H9 (cell line): ENCODE measurements around the gene PODXL2. TPM values are rescaled to one million over a fixed set of nuclear protein-coding genes. Genes with fewer than 3 reads are reported as not detected.

Experiments used
- DNase-seq: peaks from one replicate; pipeline ENCODE4 v3.0.0-alpha.2; 2017
- H2AFZ ChIP-seq: one replicate; pipeline ENCODE4 v1.6.1; 2013; ENCODE audit warnings: mild to moderate bottlenecking, low read length, control low read depth, moderate library complexity
- H2AK5ac ChIP-seq: 2 replicates; pipeline ENCODE4 v1.6.1; 2013; ENCODE audit warnings: low read length, control low read depth, mixed read lengths; ENCODE audit not compliant: insufficient read length
- H2BK120ac ChIP-seq: one replicate; pipeline ENCODE4 v1.6.1; 2013; ENCODE audit warnings: low read depth, mild to moderate bottlenecking, low read length, control low read depth, inconsistent platforms; ENCODE audit not compliant: poor library complexity, severe bottlenecking
- H2BK12ac ChIP-seq: 2 replicates; pipeline ENCODE4 v1.6.1; 2013; ENCODE audit warnings: low read length, control low read depth, mixed read lengths, low read depth; ENCODE audit not compliant: insufficient read length
- H2BK15ac ChIP-seq: 2 replicates; pipeline ENCODE4 v1.6.1; 2013; ENCODE audit warnings: low read depth, low read length, control low read depth
- H2BK20ac ChIP-seq: one replicate; pipeline ENCODE4 v1.6.1; 2013; ENCODE audit warnings: low read depth, mild to moderate bottlenecking, low read length, control low read depth, inconsistent platforms; ENCODE audit not compliant: poor library complexity, severe bottlenecking
- H2BK5ac ChIP-seq: 2 replicates; pipeline ENCODE4 v1.6.1; 2013; ENCODE audit warnings: low read length, control low read depth, mixed read lengths; ENCODE audit not compliant: insufficient read length
- H3K14ac ChIP-seq: 2 replicates; pipeline ENCODE4 v1.6.1; 2013; ENCODE audit warnings: low read length, control low read depth; ENCODE audit not compliant: insufficient read depth
- H3K18ac ChIP-seq: 2 replicates; pipeline ENCODE4 v1.6.1; 2013; ENCODE audit warnings: low read depth, mild to moderate bottlenecking, mixed read lengths, low read length, control low read depth; ENCODE audit not compliant: insufficient read length
- H3K23ac ChIP-seq: 2 replicates; pipeline ENCODE4 v1.6.1; 2013; ENCODE audit warnings: low read length, control low read depth, mixed read lengths, low read depth; ENCODE audit not compliant: insufficient read length
- H3K23me2 ChIP-seq: 2 replicates; pipeline ENCODE4 v1.6.1; 2013; ENCODE audit warnings: low read depth, mild to moderate bottlenecking, mixed read lengths, low read length, control low read depth; ENCODE audit not compliant: insufficient read length, poor library complexity, severe bottlenecking
- H3K27ac ChIP-seq: 2 replicates; pipeline ENCODE4 v1.5.1; 2013; ENCODE audit warnings: low read length, control low read depth, mixed read lengths, low read depth; ENCODE audit not compliant: insufficient read length
- H3K27me3 ChIP-seq: 2 replicates; pipeline ENCODE4 v1.6.1; 2013; ENCODE audit warnings: low read length, control low read depth, inconsistent platforms; ENCODE audit not compliant: insufficient read depth
- H3K4ac ChIP-seq: 2 replicates; pipeline ENCODE4 v1.6.1; 2013; ENCODE audit warnings: low read depth, mild to moderate bottlenecking, control low read depth, inconsistent platforms, low read length, moderate library complexity
- H3K4me1 ChIP-seq: 2 replicates; pipeline ENCODE4 v1.6.1; 2013; ENCODE audit warnings: low read length, control low read depth, inconsistent platforms; ENCODE audit not compliant: insufficient read depth
- H3K4me2 ChIP-seq: 2 replicates; pipeline ENCODE4 v1.6.1; 2013; ENCODE audit warnings: low read length, control low read depth, mixed read lengths; ENCODE audit not compliant: insufficient read length, insufficient read depth
- H3K56ac ChIP-seq: 2 replicates; pipeline ENCODE4 v1.6.1; 2013; ENCODE audit warnings: low read depth, mild to moderate bottlenecking, mixed read lengths, low read length, control low read depth; ENCODE audit not compliant: insufficient read length
- H3K79me1 ChIP-seq: 2 replicates; pipeline ENCODE4 v1.6.1; 2013; ENCODE audit warnings: low read depth, mild to moderate bottlenecking, moderate library complexity, low read length, control low read depth, inconsistent platforms; ENCODE audit not compliant: insufficient read depth, poor library complexity, severe bottlenecking
- H3K79me2 ChIP-seq: 2 replicates; pipeline ENCODE4 v1.6.1; 2013; ENCODE audit warnings: low read length, control low read depth, inconsistent platforms; ENCODE audit not compliant: insufficient read depth
- H3K9ac ChIP-seq: 2 replicates; pipeline ENCODE4 v1.6.1; 2013; ENCODE audit warnings: low read length, control low read depth, mixed read lengths; ENCODE audit not compliant: insufficient read length; ENCODE audit errors: extremely low read depth
- H3K9me3 ChIP-seq: one replicate; pipeline ENCODE4 v1.6.1; 2013; ENCODE audit warnings: low read depth, low read length, inconsistent platforms; ENCODE audit not compliant: control insufficient read depth
- H3T11ph ChIP-seq: one replicate; pipeline ENCODE4 v1.6.1; 2013; ENCODE audit warnings: mild to moderate bottlenecking, low read length, control low read depth, inconsistent platforms
- H4K20me1 ChIP-seq: one replicate; pipeline ENCODE4 v1.6.1; 2013; ENCODE audit not compliant: control insufficient read depth, insufficient read length, insufficient read depth
- H4K5ac ChIP-seq: 2 replicates; pipeline ENCODE4 v1.6.1; 2013; ENCODE audit warnings: low read depth, mild to moderate bottlenecking, mixed read lengths, low read length, control low read depth; ENCODE audit not compliant: insufficient read length
- H4K8ac ChIP-seq: replicated peaks from 2 replicates; pipeline ENCODE4 v1.6.1; 2013; ENCODE audit warnings: low read length, control low read depth, mixed read lengths, low read depth; ENCODE audit not compliant: insufficient read length
- H4K91ac ChIP-seq: 2 replicates; pipeline ENCODE4 v1.6.1; 2013; ENCODE audit warnings: low read depth, mild to moderate bottlenecking, moderate library complexity, mixed read lengths, low read length, control low read depth; ENCODE audit not compliant: insufficient read length
- H3K27ac Mint-ChIP-seq, 3 experiments: 2 replicates in 2 of 3; 3 replicates in 1 of 3; pipeline ENCODE4 v1.8.0; 2020 to 2021; ENCODE audit warnings: mixed read lengths in 3 of 3, mild to moderate bottlenecking in 1 of 3, moderate library complexity in 1 of 3
- H3K27me3 Mint-ChIP-seq: 2 replicates; pipeline ENCODE4 v1.8.0; 2021; ENCODE audit warnings: low read depth, mild to moderate bottlenecking, moderate library complexity, mixed read lengths
- H3K36me3 Mint-ChIP-seq, 3 experiments: 2 replicates in 2 of 3; 3 replicates in 1 of 3; pipeline ENCODE4 v1.8.0; 2020 to 2021; ENCODE audit warnings: low read depth in 3 of 3, mixed read lengths in 3 of 3; ENCODE audit not compliant: insufficient read depth in 1 of 3
- H3K4me1 Mint-ChIP-seq, 2 experiments: 2 replicates each; pipeline ENCODE4 v1.8.0; 2020; ENCODE audit warnings: mixed read lengths in 2 of 2
- H3K4me3 Mint-ChIP-seq, 2 experiments: 2 replicates in 1 of 2; 3 replicates in 1 of 2; pipeline ENCODE4 v1.8.0; 2020 to 2021; ENCODE audit warnings: mild to moderate bottlenecking in 2 of 2, mixed read lengths in 2 of 2, moderate library complexity in 1 of 2
- H3K9me3 Mint-ChIP-seq, 2 experiments: 2 replicates in 1 of 2; 3 replicates in 1 of 2; pipeline ENCODE4 v1.8.0; 2020; ENCODE audit warnings: mild to moderate bottlenecking in 2 of 2, mixed read lengths in 2 of 2, moderate library complexity in 1 of 2
- WGBS: extraction: QIAGEN DNeasy Blood & Tissue Kit; methylation state at CpG from one replicate; pipeline ENCODE4 v1.1.7; 2013; ENCODE audit warnings: missing lambda C conversion rate, low lambda C conversion rate, mixed read lengths; ENCODE audit not compliant: insufficient read length; ENCODE audit errors: extremely low coverage; 5-methylcytosine and 5-hydroxymethylcytosine counted together
- total RNA-seq: library from RNA; stranded (reverse); gene quantifications from 2 replicates; pipeline ENCODE4 v1.2.1, GENCODE V29; 2021
- TF ChIP-seq, protein P1 (sequence below): fragments of 200-600 bp; sonication (generic); conservative IDR thresholded peaks from 3 replicates; pipeline ENCODE4 v1.8.0; 2021; ENCODE audit warnings: antibody characterized with exemption, mild to moderate bottlenecking

Gene PODXL2
- total RNA-seq, 1 experiment from 2014 or later: 24.6 TPM

DNA sequence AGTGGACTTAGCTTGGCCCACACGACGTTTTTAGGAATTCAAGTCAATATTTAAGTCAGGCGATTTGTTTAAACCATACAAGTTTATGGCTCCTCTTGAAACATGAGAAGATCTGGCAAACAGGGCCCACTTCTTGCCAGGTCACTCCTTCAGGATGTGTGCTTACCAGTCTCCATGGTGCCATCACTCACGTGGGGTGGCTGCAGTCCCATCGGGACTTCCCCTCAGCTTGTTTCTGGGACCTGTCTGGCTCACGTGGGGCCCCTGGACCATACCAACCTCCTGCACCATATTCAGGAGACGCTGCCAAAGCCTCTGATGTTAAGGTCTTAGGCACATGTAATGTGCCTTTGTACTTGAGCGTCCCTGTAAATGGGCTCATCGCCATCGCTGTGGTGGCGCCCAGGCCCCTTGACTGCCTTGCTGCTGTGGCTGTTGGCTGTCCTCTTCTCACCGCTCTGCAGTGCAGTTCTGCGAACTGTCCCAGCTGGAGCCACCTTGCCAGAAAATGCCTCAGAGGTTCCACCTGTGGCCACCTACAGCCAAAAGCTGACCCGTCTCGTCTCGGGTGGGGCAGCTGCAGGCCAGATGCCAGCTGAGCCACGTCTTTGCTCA lies 21.9 kb upstream of the PODXL2 start:
- H3K9me3 ChIP-seq: no peaks in the 10 kb centered on the region
- H3K4me1 ChIP-seq: no peaks in the 10 kb centered on the region
- Mint-ChIP-seq H3K27me3 (no peaks in the 10 kb centered on the region), H3K9me3 (no peaks in the 10 kb centered on the region), H3K4me1 (peaks cover 0 to 6% of the 10 kb centered on the region in 2 experiments; a peak in 2 of 4 replicates), H3K36me3 (peaks cover 77 to 98% (median 88%) of the 10 kb centered on the region in 3 experiments), H3K4me3 (no peak overlapping the region), H3K27ac (no peak overlapping the region)
- no peak overlapping the region for H3T11ph ChIP-seq
- H3K14ac ChIP-seq: no peak overlapping the region
- no peak overlapping the region for H3K4me2 ChIP-seq
- H2AK5ac ChIP-seq: no peak overlapping the region
- H2BK12ac ChIP-seq: no peak overlapping the region
- H3K4ac ChIP-seq: no peak overlapping the region
- H3K79me2 ChIP-seq: peaks cover 3% of the 10 kb centered on the region; the same call in 1 of the 2 replicates
- H2BK120ac ChIP-seq: no peak overlapping the region
- no peak overlapping the region for H3K23ac ChIP-seq
- peaks cover 2% of the 10 kb centered on the region for H4K20me1 ChIP-seq
- H2BK15ac ChIP-seq: no peak overlapping the region
- no peak overlapping the region for H3K27ac ChIP-seq
- no peaks in the 10 kb centered on the region for H3K23me2 ChIP-seq
- DNase-seq: no peak
- H3K9ac ChIP-seq: no peak overlapping the region
- H2BK5ac ChIP-seq: no peak overlapping the region
- no peak overlapping the region for H3K56ac ChIP-seq
- H2AFZ ChIP-seq: no peak overlapping the region
- H3K79me1 ChIP-seq: no peaks in the 10 kb centered on the region
- H4K91ac ChIP-seq: no peak overlapping the region
- TF ChIP-seq, protein P1, sequence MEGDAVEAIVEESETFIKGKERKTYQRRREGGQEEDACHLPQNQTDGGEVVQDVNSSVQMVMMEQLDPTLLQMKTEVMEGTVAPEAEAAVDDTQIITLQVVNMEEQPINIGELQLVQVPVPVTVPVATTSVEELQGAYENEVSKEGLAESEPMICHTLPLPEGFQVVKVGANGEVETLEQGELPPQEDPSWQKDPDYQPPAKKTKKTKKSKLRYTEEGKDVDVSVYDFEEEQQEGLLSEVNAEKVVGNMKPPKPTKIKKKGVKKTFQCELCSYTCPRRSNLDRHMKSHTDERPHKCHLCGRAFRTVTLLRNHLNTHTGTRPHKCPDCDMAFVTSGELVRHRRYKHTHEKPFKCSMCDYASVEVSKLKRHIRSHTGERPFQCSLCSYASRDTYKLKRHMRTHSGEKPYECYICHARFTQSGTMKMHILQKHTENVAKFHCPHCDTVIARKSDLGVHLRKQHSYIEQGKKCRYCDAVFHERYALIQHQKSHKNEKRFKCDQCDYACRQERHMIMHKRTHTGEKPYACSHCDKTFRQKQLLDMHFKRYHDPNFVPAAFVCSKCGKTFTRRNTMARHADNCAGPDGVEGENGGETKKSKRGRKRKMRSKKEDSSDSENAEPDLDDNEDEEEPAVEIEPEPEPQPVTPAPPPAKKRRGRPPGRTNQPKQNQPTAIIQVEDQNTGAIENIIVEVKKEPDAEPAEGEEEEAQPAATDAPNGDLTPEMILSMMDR: no peak
- no peak overlapping the region for H4K8ac ChIP-seq
- no peak overlapping the region for H4K5ac ChIP-seq
- H2BK20ac ChIP-seq: no peak overlapping the region
- no peak overlapping the region for H3K18ac ChIP-seq
- H3K27me3 ChIP-seq: no peaks in the 10 kb centered on the region
- WGBS: no CpG with 5 or more reads among the region's 17 CpGs
